K562 (cell line): Measurements from ENCODE around the gene CST7. TPM values are rescaled to one million over a fixed set of nuclear protein-coding genes. Genes with fewer than 3 reads are reported as not detected.

Source experiments
- BRF2 ChIP-seq: IDR thresholded peaks from 3 replicates; pipeline ENCODE4 v1.6.1; 2011; ENCODE audit warnings: borderline replicate concordance, mild to moderate bottlenecking; ENCODE audit not compliant: insufficient read length, insufficient read depth
- CHAMP1 ChIP-seq: fragments of 450-650 bp; IDR thresholded peaks from 2 replicates; pipeline ENCODE4 v1.6.1; 2016; ENCODE audit warnings: mild to moderate bottlenecking
- E2F5 ChIP-seq: sonication (generic); formaldehyde crosslinking; IDR thresholded peaks from 2 replicates; pipeline ENCODE4 v1.8.0; 2022; ENCODE audit warnings: mild to moderate bottlenecking, missing genetic modification reagents
- GTF3C2 ChIP-seq: IDR thresholded peaks from 3 replicates; pipeline ENCODE4 v1.6.1; 2011; ENCODE audit warnings: borderline replicate concordance, mild to moderate bottlenecking, moderate library complexity; ENCODE audit not compliant: insufficient read length; ENCODE audit errors: extremely low read depth
- PHTF2 ChIP-seq: fragments of 250-450 bp; sonication (Bioruptor Pico); IDR thresholded peaks from 2 replicates; pipeline ENCODE4 v1.5.0; 2021; ENCODE audit warnings: mild to moderate bottlenecking
- RAD51 ChIP-seq: fragments of 450-650 bp; IDR thresholded peaks from 2 replicates; pipeline ENCODE4 v1.7.1; 2016; ENCODE audit warnings: low read depth, mild to moderate bottlenecking, borderline replicate concordance
- SLC30A9 ChIP-seq: fragments of 250-450 bp; sonication (Bioruptor Pico); IDR thresholded peaks from 2 replicates; pipeline ENCODE4 v1.8.0; 2022; ENCODE audit warnings: mild to moderate bottlenecking, moderate library complexity
- ZNF23 ChIP-seq: fragments of 250-450 bp; sonication (Bioruptor Pico); IDR thresholded peaks from 2 replicates; pipeline ENCODE4 v1.4.0; 2020; ENCODE audit warnings: mild to moderate bottlenecking
- ZNF778 ChIP-seq: fragments of 450-650 bp; formaldehyde crosslinking; IDR thresholded peaks from 2 replicates; pipeline ENCODE4 v1.4.0; 2020; ENCODE audit warnings: mild to moderate bottlenecking, moderate library complexity
- ZNF780A ChIP-seq: fragments of 250-450 bp; sonication (Bioruptor Pico); IDR thresholded peaks from 2 replicates; pipeline ENCODE4 v1.5.0; 2021; ENCODE audit warnings: mild to moderate bottlenecking
- polyA plus RNA-seq, 8 experiments: library from polyadenylated mRNA; depleted of rRNA in 4 of 8; stranded (reverse) in 5 of 8; unstranded in 3 of 8; fragments of >200 nt; fragmentation: Nextera tagmentation in 2 of 8; fragmentation: Illumina TruSeq in 1 of 8; extraction: Ambion mirVana in 2 of 8; extraction: Trizol in 1 of 8; gene quantifications; 2 replicates each; pipeline versions ENCODE4 v1.2.1 to v1.2.3, GENCODE V29; 2011 to 2014; ENCODE audit warnings: inconsistent platforms in 1 of 8, missing spikeins in 1 of 8
- total RNA-seq, 7 experiments: library from RNA; depleted of rRNA in 6 of 7; stranded (reverse); fragments of >200 nt in 6 of 7; fragmentation: Illumina TruSeq in 2 of 7; extraction: Trizol in 2 of 7; gene quantifications; 2 replicates each; pipeline versions ENCODE4 v1.2.1 to v1.2.3, GENCODE V29; 2011 to 2021; ENCODE audit warnings: low replicate concordance in 1 of 7
- TF ChIP-seq, protein P1 (sequence below), 2 experiments: fragments of 150-350 bp in 1 of 2; IDR thresholded peaks; 2 replicates each; pipeline ENCODE4 v1.6.1; 2012 to 2016; ENCODE audit warnings: low read depth in 2 of 2, low read length in 2 of 2, mild to moderate bottlenecking in 1 of 2, moderate library complexity in 1 of 2
- TF ChIP-seq, protein P2 (sequence below): fragments of 250-450 bp; sonication (Bioruptor Pico); IDR thresholded peaks from 2 replicates; pipeline ENCODE4 v1.4.0; 2020; ENCODE audit warnings: mild to moderate bottlenecking, moderate library complexity, borderline replicate concordance

Gene CST7
- total and polyA plus RNA-seq, 9 of the 15 experiments (the other 6 are each of a cell fraction or from before 2014, with no cell fraction given) = not detected

- TF ChIP-seq PHTF2 (CRISPR knock-in tag) = no peak
- TF ChIP-seq BRF2 = no peak
- no peak for TF ChIP-seq GTF3C2
- TF ChIP-seq E2F5 (CRISPR knock-in tag) = no peak
- TF ChIP-seq ZNF23 (CRISPR knock-in tag) = no peak
- TF ChIP-seq ZNF780A (CRISPR knock-in tag) = no peak
- no peak for TF ChIP-seq SLC30A9 (CRISPR knock-in tag)
- TF ChIP-seq, protein P1, sequence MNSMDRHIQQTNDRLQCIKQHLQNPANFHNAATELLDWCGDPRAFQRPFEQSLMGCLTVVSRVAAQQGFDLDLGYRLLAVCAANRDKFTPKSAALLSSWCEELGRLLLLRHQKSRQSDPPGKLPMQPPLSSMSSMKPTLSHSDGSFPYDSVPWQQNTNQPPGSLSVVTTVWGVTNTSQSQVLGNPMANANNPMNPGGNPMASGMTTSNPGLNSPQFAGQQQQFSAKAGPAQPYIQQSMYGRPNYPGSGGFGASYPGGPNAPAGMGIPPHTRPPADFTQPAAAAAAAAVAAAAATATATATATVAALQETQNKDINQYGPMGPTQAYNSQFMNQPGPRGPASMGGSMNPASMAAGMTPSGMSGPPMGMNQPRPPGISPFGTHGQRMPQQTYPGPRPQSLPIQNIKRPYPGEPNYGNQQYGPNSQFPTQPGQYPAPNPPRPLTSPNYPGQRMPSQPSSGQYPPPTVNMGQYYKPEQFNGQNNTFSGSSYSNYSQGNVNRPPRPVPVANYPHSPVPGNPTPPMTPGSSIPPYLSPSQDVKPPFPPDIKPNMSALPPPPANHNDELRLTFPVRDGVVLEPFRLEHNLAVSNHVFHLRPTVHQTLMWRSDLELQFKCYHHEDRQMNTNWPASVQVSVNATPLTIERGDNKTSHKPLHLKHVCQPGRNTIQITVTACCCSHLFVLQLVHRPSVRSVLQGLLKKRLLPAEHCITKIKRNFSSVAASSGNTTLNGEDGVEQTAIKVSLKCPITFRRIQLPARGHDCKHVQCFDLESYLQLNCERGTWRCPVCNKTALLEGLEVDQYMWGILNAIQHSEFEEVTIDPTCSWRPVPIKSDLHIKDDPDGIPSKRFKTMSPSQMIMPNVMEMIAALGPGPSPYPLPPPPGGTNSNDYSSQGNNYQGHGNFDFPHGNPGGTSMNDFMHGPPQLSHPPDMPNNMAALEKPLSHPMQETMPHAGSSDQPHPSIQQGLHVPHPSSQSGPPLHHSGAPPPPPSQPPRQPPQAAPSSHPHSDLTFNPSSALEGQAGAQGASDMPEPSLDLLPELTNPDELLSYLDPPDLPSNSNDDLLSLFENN (IDR thresholded peaks at IDR 0.05; ENCODE audit: low read depth in 2 of 2, low read length in 2 of 2) = no peak
- TF ChIP-seq ZNF778 (CRISPR knock-in tag) = no peak
- TF ChIP-seq, protein P2, sequence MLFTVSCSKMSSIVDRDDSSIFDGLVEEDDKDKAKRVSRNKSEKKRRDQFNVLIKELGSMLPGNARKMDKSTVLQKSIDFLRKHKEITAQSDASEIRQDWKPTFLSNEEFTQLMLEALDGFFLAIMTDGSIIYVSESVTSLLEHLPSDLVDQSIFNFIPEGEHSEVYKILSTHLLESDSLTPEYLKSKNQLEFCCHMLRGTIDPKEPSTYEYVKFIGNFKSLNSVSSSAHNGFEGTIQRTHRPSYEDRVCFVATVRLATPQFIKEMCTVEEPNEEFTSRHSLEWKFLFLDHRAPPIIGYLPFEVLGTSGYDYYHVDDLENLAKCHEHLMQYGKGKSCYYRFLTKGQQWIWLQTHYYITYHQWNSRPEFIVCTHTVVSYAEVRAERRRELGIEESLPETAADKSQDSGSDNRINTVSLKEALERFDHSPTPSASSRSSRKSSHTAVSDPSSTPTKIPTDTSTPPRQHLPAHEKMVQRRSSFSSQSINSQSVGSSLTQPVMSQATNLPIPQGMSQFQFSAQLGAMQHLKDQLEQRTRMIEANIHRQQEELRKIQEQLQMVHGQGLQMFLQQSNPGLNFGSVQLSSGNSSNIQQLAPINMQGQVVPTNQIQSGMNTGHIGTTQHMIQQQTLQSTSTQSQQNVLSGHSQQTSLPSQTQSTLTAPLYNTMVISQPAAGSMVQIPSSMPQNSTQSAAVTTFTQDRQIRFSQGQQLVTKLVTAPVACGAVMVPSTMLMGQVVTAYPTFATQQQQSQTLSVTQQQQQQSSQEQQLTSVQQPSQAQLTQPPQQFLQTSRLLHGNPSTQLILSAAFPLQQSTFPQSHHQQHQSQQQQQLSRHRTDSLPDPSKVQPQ = no peak
- TF ChIP-seq RAD51 = no peak
- TF ChIP-seq CHAMP1 = no peak
These were observed 43.6 kb downstream of the CST7 start, which contains the start of gene APMAP (continued) for GRCh38 chr20:24992487-24993205.
